ENCODE data around the gene ZNF354C. TPM values are rescaled to one million over a fixed set of nuclear protein-coding genes. Genes with fewer than 3 reads are reported as not detected.

ZNF354C gene
- total RNA-seq, 1 experiment from 2014 or later: not detected

DNA sequence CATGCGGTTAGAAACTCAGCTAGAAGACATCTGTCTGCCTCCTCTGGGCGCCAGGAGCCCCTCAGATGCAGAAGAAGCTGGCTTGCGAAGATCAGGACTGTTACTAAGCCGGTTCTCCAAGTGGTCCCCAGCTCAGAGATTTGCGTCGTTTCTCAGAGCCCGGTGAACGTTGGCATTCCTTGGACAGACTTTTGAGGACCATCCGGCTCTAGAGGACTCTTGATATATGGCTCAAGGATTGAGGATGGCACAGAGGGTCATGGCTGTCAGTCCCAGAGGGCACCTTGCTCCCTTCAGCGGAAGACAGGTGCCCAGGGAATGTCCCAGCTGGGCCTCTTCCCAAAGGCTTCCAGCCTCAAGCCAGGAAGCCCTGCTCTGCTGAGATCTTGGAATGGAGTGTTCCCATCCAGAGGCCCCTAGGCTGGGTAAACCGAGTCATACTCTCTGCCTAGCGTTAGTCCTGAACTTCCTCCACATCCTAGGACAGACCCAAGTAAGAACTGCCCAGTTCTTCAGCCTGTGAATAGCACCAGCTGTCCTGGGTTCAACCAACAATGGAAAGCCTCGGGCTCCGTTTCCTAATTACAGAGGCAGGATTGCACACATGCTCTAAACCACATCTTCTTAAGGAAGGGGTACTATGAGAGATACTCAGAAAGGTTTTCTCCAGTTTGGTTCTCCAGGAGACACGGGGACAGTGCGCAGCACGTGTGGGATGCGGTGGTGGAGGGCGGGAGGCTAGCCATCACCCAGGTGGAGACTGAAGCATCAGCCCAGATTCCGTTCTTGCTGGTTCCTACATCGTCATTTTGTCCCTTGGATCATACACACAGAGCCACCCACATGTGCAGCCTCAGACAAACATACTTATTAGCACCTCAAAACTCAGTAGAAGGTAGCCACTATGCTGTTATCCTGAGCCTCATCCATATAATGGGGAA lies 51.4 kb downstream of the ZNF354C start:
- H3K27me3 ChIP-seq (replicated peaks; ENCODE audit: control insufficient read depth, insufficient read depth, low read length): no peaks in the 10 kb centered on the region
- intact Hi-C loops (cut with micrococcal nuclease; ENCODE audit: unreplicated experiment): no loop called here
- no peaks in the 10 kb centered on the region for H3K9me3 ChIP-seq
- no peak for DNase-seq
- CTCF ChIA-PET: no interaction called here
- no peaks in the 10 kb centered on the region for H3K4me1 Mint-ChIP-seq (ENCODE audit: low read depth, unreplicated experiment)
- H3K27ac Mint-ChIP-seq (ENCODE audit: unreplicated experiment): no peak overlapping the region
- BruUV-seq (replicated peaks): no TSS peak
- no peak overlapping the region for H3K4me3 Mint-ChIP-seq (ENCODE audit: unreplicated experiment)
- TF ChIP-seq, protein P1, sequence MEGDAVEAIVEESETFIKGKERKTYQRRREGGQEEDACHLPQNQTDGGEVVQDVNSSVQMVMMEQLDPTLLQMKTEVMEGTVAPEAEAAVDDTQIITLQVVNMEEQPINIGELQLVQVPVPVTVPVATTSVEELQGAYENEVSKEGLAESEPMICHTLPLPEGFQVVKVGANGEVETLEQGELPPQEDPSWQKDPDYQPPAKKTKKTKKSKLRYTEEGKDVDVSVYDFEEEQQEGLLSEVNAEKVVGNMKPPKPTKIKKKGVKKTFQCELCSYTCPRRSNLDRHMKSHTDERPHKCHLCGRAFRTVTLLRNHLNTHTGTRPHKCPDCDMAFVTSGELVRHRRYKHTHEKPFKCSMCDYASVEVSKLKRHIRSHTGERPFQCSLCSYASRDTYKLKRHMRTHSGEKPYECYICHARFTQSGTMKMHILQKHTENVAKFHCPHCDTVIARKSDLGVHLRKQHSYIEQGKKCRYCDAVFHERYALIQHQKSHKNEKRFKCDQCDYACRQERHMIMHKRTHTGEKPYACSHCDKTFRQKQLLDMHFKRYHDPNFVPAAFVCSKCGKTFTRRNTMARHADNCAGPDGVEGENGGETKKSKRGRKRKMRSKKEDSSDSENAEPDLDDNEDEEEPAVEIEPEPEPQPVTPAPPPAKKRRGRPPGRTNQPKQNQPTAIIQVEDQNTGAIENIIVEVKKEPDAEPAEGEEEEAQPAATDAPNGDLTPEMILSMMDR (IDR thresholded peaks at IDR 0.05; ENCODE audit: insufficient read depth in 1 of 2, low read depth in 1 of 2, low read length in 1 of 2, severe bottlenecking in 1 of 2, unreplicated experiment in 1 of 2): no peak
- no peaks in the 10 kb centered on the region for H3K4me1 ChIP-seq
- H3K36me3 ChIP-seq (ENCODE audit: control insufficient read depth, insufficient read depth, low read length): no peaks in the 10 kb centered on the region
- no peaks in the 10 kb centered on the region for H3K27me3 Mint-ChIP-seq (ENCODE audit: insufficient read depth, unreplicated experiment)
- H3K36me3 Mint-ChIP-seq (ENCODE audit: insufficient read depth, unreplicated experiment): no peaks in the 10 kb centered on the region
- peaks cover 50% of the 10 kb centered on the region for H3K9me3 Mint-ChIP-seq (ENCODE audit: unreplicated experiment)
- H3K4me3 ChIP-seq (ENCODE audit: low read depth, low read length): no peak overlapping the region
- POLR2A ChIA-PET: no interaction called here

DNA sequence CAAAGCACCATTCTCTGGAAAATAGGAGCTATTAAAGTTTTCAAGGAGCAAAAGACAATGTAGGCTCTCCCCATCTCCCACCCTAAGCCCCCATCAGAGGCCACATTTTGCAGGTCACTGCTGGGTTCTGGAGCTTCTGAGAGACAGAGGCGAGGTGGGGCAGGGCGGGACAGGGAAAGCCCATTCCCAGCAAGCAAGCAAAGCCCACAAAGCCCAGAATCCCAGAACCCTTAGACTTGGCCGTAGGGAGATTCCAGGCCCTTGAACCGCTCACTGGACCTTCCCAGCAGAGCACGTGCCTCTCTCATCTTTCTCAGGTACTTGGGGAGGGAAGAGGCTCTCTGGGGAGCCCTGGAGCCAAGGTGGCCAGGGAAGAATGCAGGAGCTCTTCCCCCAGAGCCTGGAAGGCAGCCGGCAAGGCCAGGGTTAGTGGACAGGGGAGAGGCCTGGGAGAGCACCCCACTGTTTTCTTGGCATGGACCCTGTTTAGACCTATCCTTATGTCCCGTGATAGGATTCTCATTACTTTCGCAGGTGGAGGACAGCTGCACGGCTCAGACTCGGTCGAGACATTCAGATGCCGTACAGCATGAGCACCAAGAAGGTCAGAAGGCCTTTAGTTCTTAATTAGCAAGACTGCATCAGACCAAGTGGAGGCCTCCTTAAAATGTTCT lies 52.4 kb downstream of the ZNF354C start:
- peak in 1 of 2 experiments; percentile 12 for DNase-seq
- Mint-ChIP-seq H3K27ac (ENCODE audit: unreplicated experiment) (no peak overlapping the region), H3K9me3 (ENCODE audit: unreplicated experiment) (peaks cover 46% of the 10 kb centered on the region)

DNA sequence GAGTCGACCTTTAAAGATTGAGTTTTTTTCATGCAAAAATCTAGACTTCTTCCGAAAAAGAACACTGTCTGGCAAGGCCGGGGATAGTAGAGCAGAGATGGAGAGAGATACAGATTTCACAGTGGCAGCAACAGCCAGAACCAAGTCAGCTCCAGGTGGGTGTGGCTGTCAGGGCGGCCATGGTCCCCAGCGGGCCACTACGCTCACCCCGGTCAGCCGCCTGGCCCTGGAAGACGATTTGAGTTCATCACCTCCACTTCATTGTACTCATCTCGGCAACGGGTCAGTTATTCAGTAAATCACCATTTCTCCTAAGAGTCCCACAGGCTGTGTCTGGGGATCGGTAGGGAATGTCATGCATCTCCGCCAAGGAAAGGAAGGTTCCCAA lies 53.0 kb downstream of the ZNF354C start:
- ChIA-PET POLR2A (no interaction called here), CTCF (no interaction called here)
- Mint-ChIP-seq H3K27me3 (ENCODE audit: insufficient read depth, unreplicated experiment) (no peaks in the 10 kb centered on the region), H3K9me3 (ENCODE audit: unreplicated experiment) (peaks cover 40% of the 10 kb centered on the region), H3K4me3 (ENCODE audit: unreplicated experiment) (no peak overlapping the region), H3K4me1 (ENCODE audit: low read depth, unreplicated experiment) (no peaks in the 10 kb centered on the region), H3K27ac (ENCODE audit: unreplicated experiment) (no peak overlapping the region), H3K36me3 (ENCODE audit: insufficient read depth, unreplicated experiment) (no peaks in the 10 kb centered on the region)
- Histone ChIP-seq H3K4me3 (ENCODE audit: low read depth, low read length) (no peak overlapping the region), H3K36me3 (ENCODE audit: control insufficient read depth, insufficient read depth, low read length) (no peaks in the 10 kb centered on the region), H3K4me1 (no peaks in the 10 kb centered on the region), H3K9me3 (peaks cover 4% of the 10 kb centered on the region; the same call in 1 of the 2 replicates), H3K27me3 (replicated peaks; ENCODE audit: control insufficient read depth, insufficient read depth, low read length) (no peaks in the 10 kb centered on the region)
- intact Hi-C loops (cut with micrococcal nuclease; ENCODE audit: unreplicated experiment): no loop called here
- TF ChIP-seq, protein P1 (IDR thresholded peaks at IDR 0.05; ENCODE audit: insufficient read depth in 1 of 2, low read depth in 1 of 2, low read length in 1 of 2, severe bottlenecking in 1 of 2, unreplicated experiment in 1 of 2): no peak
- peak in 1 of 2 experiments; percentile 5 for DNase-seq
- BruUV-seq (replicated peaks): no TSS peak

More for the DNA sequence above, 52.4 kb downstream of the ZNF354C start:
- H3K4me1 ChIP-seq: no peaks in the 10 kb centered on the region
- ChIA-PET POLR2A (no interaction called here), CTCF (no interaction called here)
- H3K4me3 Mint-ChIP-seq (ENCODE audit: unreplicated experiment): no peak overlapping the region
- H3K27me3 Mint-ChIP-seq (ENCODE audit: insufficient read depth, unreplicated experiment): no peaks in the 10 kb centered on the region
- BruUV-seq (replicated peaks): no TSS peak
- intact Hi-C loops (cut with micrococcal nuclease; ENCODE audit: unreplicated experiment): no loop called here
- H3K36me3 Mint-ChIP-seq (ENCODE audit: insufficient read depth, unreplicated experiment): no peaks in the 10 kb centered on the region
- H3K36me3 ChIP-seq (ENCODE audit: control insufficient read depth, insufficient read depth, low read length): no peaks in the 10 kb centered on the region
- no peaks in the 10 kb centered on the region for H3K27me3 ChIP-seq (replicated peaks; ENCODE audit: control insufficient read depth, insufficient read depth, low read length)
- TF ChIP-seq, protein P1 (IDR thresholded peaks at IDR 0.05; ENCODE audit: insufficient read depth in 1 of 2, low read depth in 1 of 2, low read length in 1 of 2, severe bottlenecking in 1 of 2, unreplicated experiment in 1 of 2): no peak
- no peaks in the 10 kb centered on the region for H3K4me1 Mint-ChIP-seq (ENCODE audit: low read depth, unreplicated experiment)
- no peak overlapping the region for H3K4me3 ChIP-seq (ENCODE audit: low read depth, low read length)
- H3K9me3 ChIP-seq: peaks cover under 1% of the 10 kb centered on the region; the same call in 1 of the 2 replicates
